GM12878 (cell line): Measurements from ENCODE around the gene PHLPP1. TPM values are rescaled to one million over a fixed set of nuclear protein-coding genes. Genes with fewer than 3 reads are reported as not detected.

Experiments used
- ATAC-seq: fragments of 200-7000 bp; cut with Tn5 transposase; 3 replicates; pipeline ENCODE4 v1.9.1; 2020; ENCODE audit warnings: mild to moderate bottlenecking, moderate library complexity
- BruUV-seq: library from RNA; stranded (reverse); fragments of 400-500 nt; replicated peaks from 2 replicates; lab custom pipeline; 2021; lab: Mats Ljungman, UMichigan
- CTCF ChIA-PET: fragments of 300-600 bp; sonication (Branson Sonifier 250); formaldehyde crosslinking; extraction: SDS; loops from one replicate; lab custom pipeline; 2021; ENCODE audit warnings: inconsistent platforms; lab: Yijun Ruan, JAX
- POLR2A ChIA-PET: fragments of 350-600 bp; formaldehyde crosslinking; extraction: SDS; loops from one replicate; lab custom pipeline; 2021; ENCODE audit warnings: inconsistent platforms; lab: Charles Lee
- RAD21 ChIA-PET: fragments of 300-600 bp; sonication (Branson Sonifier 250); formaldehyde crosslinking; loops from one replicate; lab custom pipeline; 2023; ENCODE audit warnings: antibody characterized with exemption; ENCODE audit not compliant: unreplicated experiment; lab: Charles Lee
- SMC1A ChIA-PET: fragments of 300-600 bp; sonication (Branson Sonifier 250); formaldehyde crosslinking; loops from one replicate; lab custom pipeline; 2023; ENCODE audit not compliant: unreplicated experiment, uncharacterized antibody; lab: Charles Lee
- DNase-seq: peaks from one replicate; pipeline ENCODE4 v3.0.0-alpha.2; 2011; ENCODE audit warnings: low read depth, low spot score
- FAIRE-seq: peaks from 3 replicates; lab custom pipeline; 2011; peaks lifted over from hg19 to GRCh38; lab: Jason Lieb, UNC
- H2AFZ ChIP-seq: 2 replicates; pipeline ENCODE4 v1.6.0; 2011; ENCODE audit warnings: low read depth, low read length, control low read depth; ENCODE audit not compliant: control insufficient read depth
- H3K27ac ChIP-seq: 2 replicates; pipeline ENCODE4 v1.5.1; 2011; ENCODE audit warnings: control low read depth; ENCODE audit not compliant: control insufficient read depth, insufficient read depth
- H3K27me3 ChIP-seq, 2 experiments: replicated peaks in 1 of 2; 2 replicates each; pipeline versions ENCODE4 v1.6.0 to v1.6.1; 2011; ENCODE audit warnings: low read length in 1 of 2; ENCODE audit not compliant: control insufficient read depth in 2 of 2, insufficient read depth in 2 of 2
- H3K36me3 ChIP-seq, 2 experiments: 2 replicates each; pipeline ENCODE4 v1.5.1; 2011; ENCODE audit warnings: low read length in 1 of 2; ENCODE audit not compliant: control insufficient read depth in 2 of 2, insufficient read depth in 2 of 2
- H3K4me1 ChIP-seq: 2 replicates; pipeline ENCODE4 v1.6.1; 2011; ENCODE audit warnings: mild to moderate bottlenecking, low read length, moderate library complexity, mixed read lengths; ENCODE audit not compliant: control insufficient read depth, insufficient read depth
- H3K4me2 ChIP-seq: 2 replicates; pipeline ENCODE4 v1.6.0; 2011; ENCODE audit warnings: control low read depth; ENCODE audit not compliant: control insufficient read depth, insufficient read depth
- H3K4me3 ChIP-seq: fragments of 200-600 bp; sonication (generic); 2 replicates; pipeline ENCODE4 v1.5.1; 2016
- H3K79me2 ChIP-seq: 2 replicates; pipeline ENCODE4 v1.6.0; 2011; ENCODE audit warnings: low read length; ENCODE audit not compliant: control insufficient read depth, insufficient read depth
- H3K9ac ChIP-seq: 2 replicates; pipeline ENCODE4 v1.8.0; 2011; ENCODE audit warnings: low read length, control low read depth, mixed read lengths; ENCODE audit not compliant: control insufficient read depth, insufficient read depth
- H3K9me3 ChIP-seq: replicated peaks from 3 replicates; pipeline ENCODE4 v1.5.1; 2011; ENCODE audit warnings: mild to moderate bottlenecking, low read length; ENCODE audit not compliant: control insufficient read depth, insufficient read depth
- H4K20me1 ChIP-seq: 2 replicates; pipeline ENCODE4 v1.6.0; 2011; ENCODE audit not compliant: control insufficient read depth, insufficient read depth
- ATF7 ChIP-seq: fragments of 450-650 bp; IDR thresholded peaks from 2 replicates; pipeline ENCODE4 v1.6.1; 2016; ENCODE audit warnings: low read depth, mild to moderate bottlenecking
- BHLHE40 ChIP-seq, 2 experiments: fragments of 450-650 bp in 1 of 2; IDR thresholded peaks; 2 replicates each; pipeline ENCODE4 v1.6.1; 2011 to 2017; ENCODE audit warnings: low read depth in 2 of 2, borderline replicate concordance in 1 of 2, improper control_type of control experiment in 1 of 2, low read length in 1 of 2, mild to moderate bottlenecking in 1 of 2
- CBX5 ChIP-seq: sonication (generic); IDR thresholded peaks from 2 replicates; pipeline ENCODE4 v1.6.1; 2016; ENCODE audit warnings: low read depth, moderate library complexity, mild to moderate bottlenecking, inconsistent platforms
- CHD2 ChIP-seq: IDR thresholded peaks from 2 replicates; pipeline ENCODE4 v1.6.1; 2011; ENCODE audit warnings: low read depth, low read length, improper control_type of control experiment, borderline replicate concordance
- DPF2 ChIP-seq: fragments of 450-650 bp; IDR thresholded peaks from 2 replicates; pipeline ENCODE4 v1.6.1; 2017; ENCODE audit warnings: mild to moderate bottlenecking
- EP300 ChIP-seq, 2 experiments: fragments of 150-350 bp in 1 of 2; IDR thresholded peaks; 2 replicates each; pipeline ENCODE4 v1.6.1; 2011 to 2012; ENCODE audit warnings: low read depth in 2 of 2, low read length in 2 of 2, borderline replicate concordance in 1 of 2, improper control_type of control experiment in 1 of 2, inconsistent platforms in 1 of 2; ENCODE audit not compliant: control insufficient read depth in 1 of 2
- EZH2 ChIP-seq: IDR thresholded peaks from 2 replicates; pipeline ENCODE4 v1.6.1; 2012; ENCODE audit warnings: low read depth, mild to moderate bottlenecking, control low read depth, inconsistent platforms, low read length, borderline replicate concordance; ENCODE audit not compliant: control insufficient read depth
- FOS ChIP-seq: IDR thresholded peaks from 3 replicates; pipeline ENCODE4 v1.6.1; 2011; ENCODE audit warnings: borderline replicate concordance; ENCODE audit not compliant: insufficient read length; ENCODE audit errors: extremely low read depth
- KLF5 ChIP-seq: fragments of 450-650 bp; IDR thresholded peaks from 2 replicates; pipeline ENCODE4 v1.6.1; 2014; ENCODE audit warnings: mild to moderate bottlenecking; ENCODE audit not compliant: partially characterized antibody
- NFXL1 ChIP-seq: fragments of 450-650 bp; IDR thresholded peaks from 2 replicates; pipeline ENCODE4 v1.6.1; 2017; ENCODE audit warnings: antibody characterized with exemption, mild to moderate bottlenecking, borderline replicate concordance
- NKRF ChIP-seq: fragments of 450-650 bp; conservative IDR thresholded peaks from 2 replicates; pipeline ENCODE4 v1.6.1; 2017; ENCODE audit warnings: mild to moderate bottlenecking, moderate library complexity
- NRF1 ChIP-seq: conservative IDR thresholded peaks from 2 replicates; pipeline ENCODE4 v1.6.1; 2011; ENCODE audit warnings: mild to moderate bottlenecking, low read depth, low read length, improper control_type of control experiment
- PML ChIP-seq: IDR thresholded peaks from 2 replicates; pipeline ENCODE4 v1.6.1; 2012; ENCODE audit warnings: low read length, inconsistent platforms
- RB1 ChIP-seq: fragments of 450-650 bp; formaldehyde crosslinking; IDR thresholded peaks from 2 replicates; pipeline ENCODE4 v1.6.1; 2017; ENCODE audit warnings: mild to moderate bottlenecking, borderline replicate concordance
- SREBF2 ChIP-seq: IDR thresholded peaks from 2 replicates; pipeline ENCODE4 v1.6.1; 2012; ENCODE audit warnings: mild to moderate bottlenecking, low read length
- STAT3 ChIP-seq: IDR thresholded peaks from 2 replicates; pipeline ENCODE4 v1.6.1; 2011; ENCODE audit warnings: low read depth, low read length, improper control_type of control experiment
- TAF1 ChIP-seq: IDR thresholded peaks from 2 replicates; pipeline ENCODE4 v1.6.1; 2011; ENCODE audit warnings: mild to moderate bottlenecking, low read depth, low read length, borderline replicate concordance
- TARDBP ChIP-seq: IDR thresholded peaks from 2 replicates; pipeline ENCODE4 v1.6.1; 2016; ENCODE audit warnings: borderline replicate concordance
- ZBTB11 ChIP-seq: fragments of 450-650 bp; formaldehyde crosslinking; IDR thresholded peaks from 2 replicates; pipeline ENCODE4 v1.5.0; 2022; ENCODE audit warnings: mild to moderate bottlenecking, missing genetic modification characterization
- ZNF384 ChIP-seq: IDR thresholded peaks from 2 replicates; pipeline ENCODE4 v1.6.1; 2012; ENCODE audit warnings: low read depth, mild to moderate bottlenecking, low read length, improper control_type of control experiment, borderline replicate concordance
- in situ Hi-C: fragments of 300-500 bp; cut with MboI; formaldehyde crosslinking; loops from 9 replicates; pipeline ENCODE4 v1.14.3; 2018; ENCODE audit warnings: mixed read lengths
- intact Hi-C: fragments of 100-400 bp; cut with micrococcal nuclease; formaldehyde crosslinking; loops from one replicate; pipeline ENCODE4 v1.14.2; 2022; ENCODE audit not compliant: unreplicated experiment
- polyA plus RNA-seq, 11 experiments: library from polyadenylated mRNA; depleted of rRNA in 4 of 11; unstranded in 6 of 11; stranded (reverse) in 5 of 11; fragments of >200 nt; fragmentation: Nextera tagmentation in 4 of 11; fragmentation: Illumina TruSeq in 1 of 11; extraction: Ambion mirVana in 4 of 11; extraction: Trizol in 1 of 11; gene quantifications; 1 replicate in 1 of 11; 2 replicates in 10 of 11; pipeline versions ENCODE4 v1.2.1 to v1.2.3, GENCODE V29; 2011 to 2016; ENCODE audit warnings: inconsistent platforms in 2 of 11, missing spikeins in 2 of 11, low read depth in 1 of 11
- total RNA-seq, 4 experiments: library from RNA; depleted of rRNA in 3 of 4; stranded (reverse); fragments of >200 nt in 3 of 4; fragmentation: Illumina TruSeq in 1 of 4; extraction: Trizol in 1 of 4; gene quantifications; 2 replicates each; pipeline versions ENCODE4 v1.2.1 to v1.2.3, GENCODE V29; 2013 to 2021

Gene PHLPP1
- total and polyA plus RNA-seq, 10 of the 15 experiments (the other 5 are each of a cell fraction or from before 2014, with no cell fraction given) = 0.42 to 7.0 (median 1.9) TPM

GRCh38 chr18:62865498-62865897 is 150.2 kb downstream of the PHLPP1 start:
- no TSS peak for BruUV-seq
- Histone ChIP-seq H3K4me3 (no peak overlapping the region), H3K27me3 (no peaks in the 10 kb centered on the region), H3K36me3 (no peaks in the 10 kb centered on the region; a peak in 1 of 4 replicates)
- POLR2A ChIA-PET = no interaction called here
- no peak for DNase-seq
- no peak for TF ChIP-seq STAT3
- TF ChIP-seq NKRF = no peak
- TF ChIP-seq PML = no peak
- no peak for TF ChIP-seq SREBF2
- no peak for TF ChIP-seq EZH2
- no peak for TF ChIP-seq TARDBP
- TF ChIP-seq ZBTB11 (CRISPR knock-in tag) = no peak
- TF ChIP-seq TAF1 = no peak
- no peak for TF ChIP-seq DPF2
- no peak for TF ChIP-seq CHD2
- no peak for TF ChIP-seq ATF7
- no peak for TF ChIP-seq NRF1
- no peak for TF ChIP-seq EP300 (IDR thresholded peaks at IDR 0.05; ENCODE audit: borderline replicate concordance in 1 of 2, control insufficient read depth in 1 of 2, low read depth in 2 of 2, low read length in 2 of 2)
- no peak for TF ChIP-seq FOS
- TF ChIP-seq BHLHE40 (IDR thresholded peaks at IDR 0.05; ENCODE audit: borderline replicate concordance in 1 of 2, low read depth in 2 of 2, low read length in 1 of 2) = no peak
- TF ChIP-seq CBX5 = no peak
- TF ChIP-seq RB1 = no peak
- TF ChIP-seq ZNF384 = no peak
- TF ChIP-seq KLF5 = no peak
- TF ChIP-seq NFXL1 = no peak
- TF ChIP-seq, all 136 proteins: peak for 0
- in situ Hi-C loops = no loop called here
- Histone ChIP-seq H3K27ac (no peak overlapping the region), H3K9me3 (no peaks in the 10 kb centered on the region), H3K4me1 (no peaks in the 10 kb centered on the region), H3K4me2 (no peak overlapping the region), H3K79me2 (no peaks in the 10 kb centered on the region), H3K9ac (no peak overlapping the region), H4K20me1 (no peaks in the 10 kb centered on the region), H2AFZ (no peak overlapping the region)
- no peak for FAIRE-seq
- SMC1A ChIA-PET = interaction anchor here (2.2 kb wide), 1 partner anchor 15 kb away, joined by 5 read pairs; no protein-coding TSS in a partner anchor
- CTCF ChIA-PET = interaction anchor here (0.5 to 1.0 kb wide), 3 partner anchors 227 to 618 kb away, joined by 3 to 4 read pairs (median 4); no protein-coding TSS in a partner anchor
- ATAC-seq = no peak
- intact Hi-C loops = no loop called here
- RAD21 ChIA-PET = no interaction called here
